Central memory CD8-positive, alpha-beta T cell (primary cell): ENCODE measurements around the gene CNTNAP5.

Experiments used
- ATAC-seq: fragments of 150-1000 bp; cut with Tn5 transposase; replicated peaks from 2 replicates; pipeline ENCODE4 v1.10.0; 2022; ENCODE audit warnings: mild to moderate bottlenecking, moderate FRiP score, moderate number of reproducible peaks; ENCODE audit not compliant: poor library complexity, severe bottlenecking; ENCODE audit errors: extremely low read depth
- DNase-seq, 2 donors: peaks; one replicate each; pipeline ENCODE4 v3.0.0; 2021; ENCODE audit warnings: low spot score in 2 of 2
- H3K27ac Mint-ChIP-seq: one replicate; pipeline ENCODE4 v1.8.0; 2022; ENCODE audit warnings: low read depth, mild to moderate bottlenecking, moderate library complexity, mixed read lengths
- H3K27me3 Mint-ChIP-seq: one replicate; pipeline ENCODE4 v1.8.0; 2022; ENCODE audit warnings: mixed read lengths
- H3K36me3 Mint-ChIP-seq: one replicate; pipeline ENCODE4 v1.8.0; 2022; ENCODE audit warnings: mild to moderate bottlenecking, moderate library complexity, mixed read lengths; ENCODE audit not compliant: insufficient read depth
- H3K4me1 Mint-ChIP-seq: one replicate; pipeline ENCODE4 v1.8.0; 2022; ENCODE audit warnings: mixed read lengths
- H3K4me3 Mint-ChIP-seq: one replicate; pipeline ENCODE4 v1.8.0; 2022; ENCODE audit warnings: mild to moderate bottlenecking, moderate library complexity, mixed read lengths
- H3K9me3 Mint-ChIP-seq: one replicate; pipeline ENCODE4 v1.8.0; 2022; ENCODE audit warnings: mixed read lengths

Gene CNTNAP5

DNA sequence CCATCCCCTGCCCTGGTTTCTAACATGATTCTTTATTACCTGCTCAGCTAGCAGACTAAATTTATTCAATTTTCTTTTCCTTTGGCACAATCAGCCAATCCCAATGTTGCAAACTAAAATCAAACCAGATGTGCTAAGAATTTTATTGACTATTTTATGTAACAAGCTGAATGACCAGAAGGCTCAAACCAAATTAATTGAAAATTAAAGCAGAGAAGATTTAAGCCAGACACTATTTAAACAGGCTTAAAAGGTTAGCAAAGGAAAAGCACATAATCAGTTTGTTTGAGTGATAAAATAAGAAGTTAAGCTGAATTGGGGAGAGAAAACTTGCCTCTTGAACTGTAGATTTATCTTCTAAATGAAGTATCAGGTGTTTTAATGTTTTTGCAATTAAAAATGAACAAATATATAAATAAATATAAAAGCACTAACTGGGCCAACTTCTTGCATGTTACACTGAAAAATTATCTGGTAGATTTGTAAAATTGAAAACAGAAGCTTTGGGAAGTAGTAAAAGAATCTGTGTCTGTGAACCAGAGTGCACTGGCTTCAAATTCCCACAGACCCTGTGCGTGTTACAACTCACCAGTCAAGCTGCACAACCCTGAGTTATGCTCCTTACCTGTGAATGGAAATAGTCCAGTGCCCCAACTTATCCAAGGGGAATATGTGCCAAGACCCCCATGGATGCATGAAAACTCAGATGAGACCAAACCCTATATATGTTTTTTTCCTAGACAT lies 283.4 kb downstream of the CNTNAP5 start:
- H3K27me3 Mint-ChIP-seq = no peaks in the 10 kb centered on the region
- H3K9me3 Mint-ChIP-seq = peaks cover 6% of the 10 kb centered on the region
- DNase-seq (no peak), ATAC-seq (no peak)
- H3K4me1 Mint-ChIP-seq = no peaks in the 10 kb centered on the region
- no peak overlapping the region for H3K27ac Mint-ChIP-seq
- H3K36me3 Mint-ChIP-seq = no peaks in the 10 kb centered on the region
- H3K4me3 Mint-ChIP-seq = no peak overlapping the region

DNA sequence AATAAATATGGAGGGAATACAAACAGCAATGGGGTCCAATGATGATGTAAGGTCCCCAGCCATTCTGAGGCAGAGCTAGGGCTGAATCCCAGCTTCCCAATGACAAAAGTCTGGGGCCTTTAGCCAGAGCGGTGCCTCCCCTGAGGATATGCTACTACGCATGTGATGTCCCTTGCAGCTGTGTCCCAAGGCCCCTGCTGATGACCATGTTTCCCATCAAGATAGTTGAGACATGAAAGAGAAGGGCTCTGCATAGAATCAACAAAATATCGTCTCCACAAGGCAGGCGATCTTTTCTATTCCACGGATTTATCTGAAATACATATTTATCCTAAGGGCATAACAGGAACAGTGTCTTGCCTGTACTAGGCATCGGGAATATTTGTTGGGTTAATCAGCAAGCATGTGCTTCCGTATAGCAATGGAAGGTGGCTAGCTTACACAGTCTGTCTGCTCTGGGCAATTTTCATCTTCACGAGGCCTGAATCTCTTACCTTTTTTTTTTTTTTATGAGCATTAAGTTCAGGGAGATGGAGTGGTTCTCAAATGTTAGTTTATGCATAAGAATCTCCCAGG lies 284.6 kb downstream of the CNTNAP5 start:
- DNase-seq = no peak

DNA sequence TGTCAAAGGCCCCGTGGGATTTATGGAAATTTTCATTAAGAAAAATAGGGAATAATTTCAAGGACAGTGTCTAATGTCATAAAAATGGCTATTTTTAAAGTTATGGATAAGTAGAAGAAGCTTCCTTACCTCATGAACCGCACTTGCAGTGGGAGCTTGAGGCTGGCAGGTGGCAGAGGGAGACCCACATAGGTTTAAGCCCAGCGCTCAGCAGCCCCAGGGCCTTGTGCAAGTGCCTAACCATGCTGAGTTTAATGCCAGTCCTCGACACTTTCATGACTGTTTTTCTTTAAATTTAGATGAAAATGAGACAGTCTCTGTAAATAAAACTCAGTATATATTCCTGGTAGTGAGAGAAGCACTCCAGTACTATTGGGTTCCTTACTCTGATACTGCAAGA lies 285.6 kb downstream of the CNTNAP5 start:
- H3K4me1 Mint-ChIP-seq = no peaks in the 10 kb centered on the region
- H3K27me3 Mint-ChIP-seq = no peaks in the 10 kb centered on the region
- no peak overlapping the region for H3K4me3 Mint-ChIP-seq
- peaks cover 6% of the 10 kb centered on the region for H3K9me3 Mint-ChIP-seq
- DNase-seq (no peak), ATAC-seq (no peak)
- H3K27ac Mint-ChIP-seq = no peak overlapping the region
- H3K36me3 Mint-ChIP-seq = no peaks in the 10 kb centered on the region

More for the DNA sequence above, 284.6 kb downstream of the CNTNAP5 start:
- no peaks in the 10 kb centered on the region for H3K36me3 Mint-ChIP-seq
- no peak for ATAC-seq
- H3K9me3 Mint-ChIP-seq = peaks cover 6% of the 10 kb centered on the region
- H3K27ac Mint-ChIP-seq = no peak overlapping the region
- H3K4me1 Mint-ChIP-seq = no peaks in the 10 kb centered on the region
- no peaks in the 10 kb centered on the region for H3K27me3 Mint-ChIP-seq
- no peak overlapping the region for H3K4me3 Mint-ChIP-seq

DNA sequence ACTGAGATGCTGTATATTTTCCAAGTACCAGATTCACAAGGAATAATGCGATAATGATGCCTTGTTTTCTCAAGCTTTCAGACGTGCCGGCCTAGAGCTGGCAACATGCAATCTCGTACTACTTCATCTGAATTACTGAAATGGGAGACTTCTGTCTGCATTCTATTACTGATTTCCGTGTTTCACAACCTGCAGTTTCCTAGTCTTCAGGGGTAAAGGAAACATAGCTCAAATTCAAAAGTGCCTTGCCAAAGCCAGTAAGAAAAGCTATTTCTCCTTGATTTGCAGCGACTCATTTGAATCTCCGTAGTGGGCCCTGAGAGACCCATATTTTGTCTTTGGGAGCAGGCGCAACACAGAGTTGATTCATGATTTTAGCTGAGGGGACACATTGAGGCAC lies 289.0 kb downstream of the CNTNAP5 start:
- ATAC-seq = no peak
- Mint-ChIP-seq H3K27ac (no peak overlapping the region), H3K36me3 (peaks cover 1% of the 10 kb centered on the region), H3K9me3 (peaks cover 17% of the 10 kb centered on the region), H3K4me3 (no peak overlapping the region), H3K27me3 (no peaks in the 10 kb centered on the region), H3K4me1 (no peaks in the 10 kb centered on the region)
- DNase-seq = no peak

DNA sequence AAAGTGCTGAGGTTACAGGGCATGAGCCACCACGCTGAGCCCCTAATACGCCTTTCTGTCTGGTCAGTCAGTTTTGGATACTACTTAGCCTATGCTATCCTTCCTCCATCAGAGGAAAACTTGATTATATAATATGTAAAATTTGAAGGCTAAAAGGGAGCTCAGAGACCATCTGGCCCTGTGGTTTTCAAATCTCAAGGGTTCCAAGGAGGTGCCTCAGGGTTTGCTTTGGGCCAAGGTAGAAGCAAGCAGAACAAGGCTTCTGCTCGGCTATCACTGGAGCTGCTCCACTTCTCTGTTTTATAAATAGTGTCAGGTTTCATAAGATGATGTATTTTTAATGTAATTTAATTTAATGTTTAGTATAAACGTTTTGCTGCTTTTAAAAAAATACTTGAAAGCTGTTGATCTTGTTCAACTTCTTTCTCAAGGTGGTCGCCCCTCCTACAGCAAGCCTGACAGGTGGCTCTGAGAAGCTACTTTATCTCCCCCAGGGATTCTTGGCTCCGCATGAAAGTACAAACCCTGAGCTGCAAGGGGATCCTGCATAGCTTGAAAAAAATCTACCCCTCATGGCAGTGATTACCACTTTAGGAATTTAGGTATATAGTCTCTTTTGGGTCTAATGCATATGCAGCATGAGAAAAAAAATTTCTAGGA lies 290.3 kb downstream of the CNTNAP5 start:
- no peak for DNase-seq
- ATAC-seq = no peak
- H3K27me3 Mint-ChIP-seq = no peaks in the 10 kb centered on the region
- H3K27ac Mint-ChIP-seq = no peak overlapping the region
- H3K36me3 Mint-ChIP-seq = peaks cover 1% of the 10 kb centered on the region
- H3K9me3 Mint-ChIP-seq = peaks cover 23% of the 10 kb centered on the region
- H3K4me1 Mint-ChIP-seq = no peaks in the 10 kb centered on the region
- no peak overlapping the region for H3K4me3 Mint-ChIP-seq

DNA sequence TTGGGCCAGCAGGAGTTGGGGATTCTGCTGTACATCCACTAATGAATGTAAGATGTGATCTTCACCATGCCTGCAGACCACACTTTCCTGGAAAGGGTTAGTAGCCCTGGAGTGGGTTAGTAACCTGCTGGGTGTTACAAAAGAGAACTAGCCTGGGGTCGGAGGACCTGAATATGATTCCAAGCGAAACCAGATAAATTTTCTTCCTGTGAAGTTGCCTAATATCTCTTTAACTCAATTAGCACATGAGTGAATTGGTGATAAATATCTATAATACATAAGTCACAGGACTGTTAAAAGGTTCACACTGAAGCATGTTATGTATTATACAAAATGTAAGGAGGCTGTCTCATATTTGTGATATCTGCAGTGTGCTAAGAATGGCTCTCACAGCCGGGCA lies 291.0 kb downstream of the CNTNAP5 start:
- Mint-ChIP-seq H3K4me3 (no peak overlapping the region), H3K36me3 (peaks cover 1% of the 10 kb centered on the region), H3K9me3 (peaks cover 29% of the 10 kb centered on the region), H3K4me1 (no peaks in the 10 kb centered on the region), H3K27ac (no peak overlapping the region), H3K27me3 (no peaks in the 10 kb centered on the region)
- no peak for ATAC-seq
- no peak for DNase-seq

DNA sequence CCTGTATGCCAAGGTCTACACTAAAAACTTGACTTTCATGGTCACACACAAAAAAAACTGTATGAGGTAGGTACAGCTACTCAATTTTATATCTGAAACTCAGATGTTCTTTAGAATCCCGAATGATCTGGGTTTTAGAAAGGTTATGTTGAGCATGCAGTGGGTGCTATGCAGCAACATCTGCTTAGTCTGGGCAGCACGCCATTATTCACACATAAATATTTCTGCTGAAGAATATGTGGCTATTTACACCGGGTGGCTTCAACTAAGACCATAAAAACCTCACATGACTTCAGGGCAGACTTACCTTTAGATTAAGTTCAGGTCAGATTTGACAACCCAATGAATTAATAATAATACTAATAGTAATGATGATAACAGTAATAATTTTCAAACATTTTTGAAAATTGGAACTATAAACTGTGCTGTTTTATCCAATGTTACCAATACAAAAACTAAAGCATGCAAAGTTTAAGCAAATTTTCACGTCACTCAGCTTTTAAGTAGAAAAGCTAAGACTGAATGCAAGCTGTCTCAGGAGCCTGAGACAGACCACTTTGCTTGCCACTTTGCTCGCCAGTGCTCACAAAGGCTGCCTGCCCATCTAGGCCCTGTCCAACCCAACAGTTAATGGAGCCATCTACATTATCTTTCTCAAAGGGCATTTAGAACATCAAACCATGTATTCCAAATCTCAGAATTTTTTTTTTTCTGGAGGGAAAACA lies 292.0 kb downstream of the CNTNAP5 start:
- H3K4me3 Mint-ChIP-seq = no peak overlapping the region
- ATAC-seq (no peak), DNase-seq (no peak)
- H3K36me3 Mint-ChIP-seq = peaks cover 1% of the 10 kb centered on the region
- H3K27ac Mint-ChIP-seq = no peak overlapping the region
- no peaks in the 10 kb centered on the region for H3K27me3 Mint-ChIP-seq
- H3K4me1 Mint-ChIP-seq = no peaks in the 10 kb centered on the region
- H3K9me3 Mint-ChIP-seq = peaks cover 23% of the 10 kb centered on the region

DNA sequence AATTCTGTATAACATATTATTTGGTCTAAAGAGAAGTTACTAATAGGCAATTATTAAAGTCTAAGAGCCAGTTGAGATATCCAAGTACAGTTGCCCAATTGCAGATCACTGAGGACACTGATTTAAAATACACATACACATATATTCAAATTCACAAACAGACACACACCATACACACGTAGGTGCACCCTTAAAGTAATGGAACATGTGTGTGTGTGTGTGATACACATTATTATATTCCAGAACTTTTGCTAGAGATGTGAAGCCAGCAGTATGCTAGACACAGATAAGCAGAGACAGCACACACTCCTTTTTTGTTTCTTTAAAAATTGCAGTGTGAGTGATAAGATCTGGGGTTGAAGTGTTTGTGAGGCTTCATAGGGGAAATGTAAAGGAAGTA lies 292.5 kb downstream of the CNTNAP5 start:
- Mint-ChIP-seq H3K36me3 (peaks cover 1% of the 10 kb centered on the region), H3K27ac (no peak overlapping the region), H3K27me3 (no peaks in the 10 kb centered on the region), H3K9me3 (peaks cover 23% of the 10 kb centered on the region), H3K4me1 (no peaks in the 10 kb centered on the region), H3K4me3 (no peak overlapping the region)
- no peak for ATAC-seq
- no peak for DNase-seq

DNA sequence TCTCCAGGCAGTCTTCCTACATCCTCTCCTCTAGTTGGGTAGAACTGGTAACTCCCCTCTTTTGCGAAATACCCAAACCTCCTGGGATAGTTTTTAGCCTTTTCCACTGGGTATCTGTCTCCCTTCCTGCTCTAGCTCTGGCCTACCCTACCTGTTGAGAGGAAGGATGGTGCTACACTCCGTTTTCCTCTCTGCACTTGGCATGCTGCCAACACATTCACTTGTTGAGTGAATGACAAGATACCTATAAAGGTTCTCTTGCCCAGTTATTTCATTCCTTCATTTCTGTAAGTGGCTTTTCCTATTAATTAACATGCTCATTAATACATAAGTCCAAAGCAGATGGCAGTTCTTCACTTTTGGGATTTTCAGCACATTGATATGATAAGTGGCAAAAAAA lies 293.8 kb downstream of the CNTNAP5 start:
- no peaks in the 10 kb centered on the region for H3K27me3 Mint-ChIP-seq
- DNase-seq (no peak), ATAC-seq (no peak)
- no peak overlapping the region for H3K4me3 Mint-ChIP-seq
- H3K9me3 Mint-ChIP-seq = peaks cover 28% of the 10 kb centered on the region
- H3K4me1 Mint-ChIP-seq = no peaks in the 10 kb centered on the region
- no peak overlapping the region for H3K27ac Mint-ChIP-seq
- H3K36me3 Mint-ChIP-seq = peaks cover 1% of the 10 kb centered on the region

DNA sequence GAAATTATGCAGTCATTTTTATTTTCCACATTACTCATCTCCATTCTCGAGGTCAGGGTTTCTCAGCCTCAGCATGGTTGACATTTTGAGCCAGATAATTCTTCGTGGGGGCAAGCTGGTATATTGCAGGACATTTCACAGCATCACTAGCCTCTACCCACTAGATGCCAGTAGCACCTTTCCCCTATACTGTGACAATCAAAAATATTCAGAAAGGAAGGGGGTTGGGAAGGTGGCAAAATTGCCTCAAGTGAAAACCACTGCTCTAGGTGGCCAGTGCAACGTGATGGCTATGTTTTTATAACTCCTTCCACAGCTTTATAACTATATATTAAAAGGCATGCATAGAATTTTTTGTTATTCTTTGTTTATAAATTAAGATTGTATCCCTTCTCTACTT lies 294.5 kb downstream of the CNTNAP5 start:
- ATAC-seq = no peak

DNA sequence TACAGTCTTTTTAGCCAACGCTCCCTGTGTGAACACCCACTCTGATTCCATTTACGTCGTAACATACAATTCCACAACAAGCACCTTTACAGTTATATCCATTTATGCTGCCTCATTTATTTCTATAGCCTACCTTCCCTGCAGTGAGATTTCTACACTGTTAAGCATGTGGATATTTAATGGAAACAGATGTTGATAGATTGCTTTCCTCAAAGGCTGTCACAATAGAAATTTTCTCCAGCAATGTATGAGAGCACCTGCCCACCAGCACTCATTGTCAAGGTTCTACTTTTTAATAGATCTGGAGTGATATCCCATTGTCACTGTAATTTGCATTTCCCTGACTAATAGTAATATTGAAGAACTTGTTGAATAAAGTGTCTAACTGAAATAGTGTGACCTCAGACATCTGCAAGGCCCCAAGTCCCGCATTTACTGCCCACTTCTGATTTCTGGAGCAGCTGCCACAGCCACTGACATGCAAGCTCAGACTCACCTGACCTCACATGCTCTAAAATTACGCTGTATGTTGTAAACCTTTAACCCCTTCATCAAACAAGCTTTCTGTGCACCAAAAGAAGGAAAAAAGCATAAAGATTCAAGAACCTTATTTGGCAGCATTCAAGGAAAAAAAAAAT lies 295.1 kb downstream of the CNTNAP5 start:
- no peaks in the 10 kb centered on the region for H3K27me3 Mint-ChIP-seq
- peaks cover 1% of the 10 kb centered on the region for H3K36me3 Mint-ChIP-seq
- H3K4me3 Mint-ChIP-seq = no peak overlapping the region
- H3K9me3 Mint-ChIP-seq = peaks cover 39% of the 10 kb centered on the region
- no peak overlapping the region for H3K27ac Mint-ChIP-seq
- DNase-seq (no peak), ATAC-seq (no peak)
- no peaks in the 10 kb centered on the region for H3K4me1 Mint-ChIP-seq

More for the DNA sequence above, 294.5 kb downstream of the CNTNAP5 start:
- no peak overlapping the region for H3K27ac Mint-ChIP-seq
- peaks cover 35% of the 10 kb centered on the region for H3K9me3 Mint-ChIP-seq
- no peak overlapping the region for H3K4me3 Mint-ChIP-seq
- H3K27me3 Mint-ChIP-seq = no peaks in the 10 kb centered on the region
- no peaks in the 10 kb centered on the region for H3K4me1 Mint-ChIP-seq
- peaks cover 1% of the 10 kb centered on the region for H3K36me3 Mint-ChIP-seq
- no peak for DNase-seq

DNA sequence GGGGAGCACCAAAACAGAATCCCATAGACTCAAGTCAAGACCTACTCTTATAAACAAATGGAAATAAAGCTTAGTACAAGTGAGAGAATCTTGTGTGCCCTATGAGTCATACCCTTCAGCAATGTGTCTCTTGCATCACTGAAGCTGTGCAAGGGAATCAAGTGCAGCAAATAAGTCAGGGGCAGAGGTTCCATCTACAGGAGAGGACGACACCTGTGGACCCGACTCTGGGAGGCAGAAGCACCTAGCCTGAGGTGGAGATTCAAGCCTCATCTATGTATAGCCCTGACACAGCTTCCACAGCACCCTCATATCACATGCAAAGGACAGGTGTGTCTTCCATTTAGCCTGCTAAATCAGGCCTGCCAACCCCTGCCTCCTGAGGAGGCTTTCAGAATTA lies 298.2 kb downstream of the CNTNAP5 start:
- no peaks in the 10 kb centered on the region for H3K4me1 Mint-ChIP-seq
- peaks cover 1% of the 10 kb centered on the region for H3K36me3 Mint-ChIP-seq
- ATAC-seq = no peak
- H3K27me3 Mint-ChIP-seq = no peaks in the 10 kb centered on the region
- H3K9me3 Mint-ChIP-seq = peaks cover 47% of the 10 kb centered on the region
- no peak overlapping the region for H3K4me3 Mint-ChIP-seq
- DNase-seq = no peak
- H3K27ac Mint-ChIP-seq = no peak overlapping the region
